H1 (cell line): ENCODE results near the gene FHIT. TPM values are rescaled to one million over a fixed set of nuclear protein-coding genes. Genes with fewer than 3 reads are reported as not detected.

Source experiments
- CTCF ChIA-PET: fragments of 300-600 bp; sonication (Branson Sonifier 250); formaldehyde crosslinking; loops from one replicate; lab custom pipeline; 2021; ENCODE audit not compliant: partially characterized antibody; lab: Charles Lee
- POLR2A ChIA-PET: fragments of 300-600 bp; sonication (Branson Sonifier 250); formaldehyde crosslinking; loops from one replicate; lab custom pipeline; 2021; ENCODE audit warnings: inconsistent platforms; ENCODE audit not compliant: partially characterized antibody; lab: Charles Lee
- DNase-seq, 2 experiments: peaks; one replicate each; pipeline versions ENCODE4 v3.0.0 to v3.0.0-alpha.2; 2010 to 2022; ENCODE audit warnings: low spot score in 2 of 2, low read depth in 1 of 2, mixed read lengths in 1 of 2
- FAIRE-seq: peaks from 2 replicates; lab custom pipeline; 2011; peaks lifted over from hg19 to GRCh38; lab: Jason Lieb, UNC
- H2AFZ ChIP-seq: 2 replicates; pipeline ENCODE4 v1.8.1; 2012; ENCODE audit warnings: low read length, inconsistent platforms
- H2AK5ac ChIP-seq: 2 replicates; pipeline ENCODE4 v1.6.1; 2013; ENCODE audit warnings: low read depth, low read length
- H2BK120ac ChIP-seq: replicated peaks from 2 replicates; pipeline ENCODE3; 2013; ENCODE audit warnings: low read depth, low read length, inconsistent platforms
- H2BK12ac ChIP-seq: 2 replicates; pipeline ENCODE4 v1.6.1; 2013; ENCODE audit warnings: low read depth, low read length
- H2BK15ac ChIP-seq: 2 replicates; pipeline ENCODE4 v1.6.1; 2013; ENCODE audit warnings: low read length
- H2BK20ac ChIP-seq: 2 replicates; pipeline ENCODE4 v1.6.1; 2013; ENCODE audit warnings: low read length
- H2BK5ac ChIP-seq: 2 replicates; pipeline ENCODE4 v1.6.1; 2013; ENCODE audit warnings: low read depth, low read length
- H3K14ac ChIP-seq: 2 replicates; pipeline ENCODE4 v1.6.1; 2013; ENCODE audit warnings: inconsistent platforms; ENCODE audit not compliant: insufficient read length
- H3K18ac ChIP-seq: 2 replicates; pipeline ENCODE4 v1.6.1; 2013; ENCODE audit warnings: low read length; ENCODE audit errors: extremely low read depth
- H3K23ac ChIP-seq: 2 replicates; pipeline ENCODE4 v1.6.1; 2013; ENCODE audit warnings: inconsistent platforms; ENCODE audit not compliant: insufficient read length
- H3K23me2 ChIP-seq: 2 replicates; pipeline ENCODE4 v1.6.1; 2013; ENCODE audit warnings: low read depth, low read length
- H3K27ac ChIP-seq: 2 replicates; pipeline ENCODE4 v1.6.1; 2011; ENCODE audit warnings: low read depth, low read length, inconsistent platforms
- H3K27me3 ChIP-seq, 4 experiments: replicated peaks in 1 of 4; 1 replicate in 1 of 4; 2 replicates in 3 of 4; pipeline versions ENCODE4 v1.6.1 to v1.8.1; 2011 to 2013; ENCODE audit warnings: low read length in 3 of 4, mild to moderate bottlenecking in 3 of 4, inconsistent platforms in 2 of 4, mixed read lengths in 2 of 4, moderate library complexity in 1 of 4; ENCODE audit not compliant: control insufficient read depth in 3 of 4, insufficient read depth in 3 of 4; ENCODE audit errors: extremely low read depth in 1 of 4
- H3K36me3 ChIP-seq, 4 experiments: 2 replicates each; pipeline versions ENCODE4 v1.6.1 to v1.8.1; 2011 to 2013; ENCODE audit warnings: mild to moderate bottlenecking in 4 of 4, low read length in 3 of 4, moderate library complexity in 2 of 4, control low read depth in 1 of 4, inconsistent platforms in 1 of 4; ENCODE audit not compliant: insufficient read depth in 4 of 4, control insufficient read depth in 2 of 4
- H3K4ac ChIP-seq: replicated peaks from 2 replicates; pipeline ENCODE3; 2013; ENCODE audit warnings: low read length, low read depth, mixed read lengths, inconsistent platforms; ENCODE audit not compliant: insufficient read length
- H3K4me1 ChIP-seq, 4 experiments: replicated peaks in 1 of 4; 1 replicate in 1 of 4; 2 replicates in 3 of 4; pipeline versions ENCODE4 v1.6.1 to v1.8.1; 2011 to 2013; ENCODE audit warnings: low read length in 3 of 4, inconsistent platforms in 2 of 4, mixed read lengths in 1 of 4; ENCODE audit not compliant: insufficient read depth in 4 of 4, control insufficient read depth in 3 of 4
- H3K4me2 ChIP-seq, 2 experiments: 2 replicates each; pipeline versions ENCODE4 v1.6.1 to v1.8.1; 2011 to 2013; ENCODE audit warnings: low read depth in 2 of 2, low read length in 2 of 2, control low read depth in 1 of 2, inconsistent platforms in 1 of 2, mild to moderate bottlenecking in 1 of 2; ENCODE audit not compliant: insufficient read depth in 1 of 2
- H3K4me3 ChIP-seq, 4 experiments: fragments of 200-600, 300-600 bp in 1 of 4; sonication (generic), shearing (Covaris generic), sonication (Bioruptor Twin) in 1 of 4; 2 replicates each; pipeline versions ENCODE4 v1.5.1 to v1.8.1; 2011 to 2016; ENCODE audit warnings: low read length in 4 of 4, low read depth in 3 of 4, control low read depth in 2 of 4, inconsistent platforms in 2 of 4, mild to moderate bottlenecking in 2 of 4, mixed read lengths in 1 of 4, moderate library complexity in 1 of 4; ENCODE audit not compliant: insufficient read depth in 2 of 4; ENCODE audit errors: extremely low read depth in 1 of 4
- H3K56ac ChIP-seq: replicated peaks from 2 replicates; pipeline ENCODE3; 2013; ENCODE audit warnings: low read depth, mild to moderate bottlenecking, mixed read lengths, low read length, inconsistent platforms; ENCODE audit not compliant: insufficient read length
- H3K79me1 ChIP-seq: 2 replicates; pipeline ENCODE4 v1.6.1; 2013; ENCODE audit warnings: low read depth, low read length, control low read depth
- H3K79me2 ChIP-seq, 2 experiments: 2 replicates each; pipeline versions ENCODE4 v1.6.1 to v1.8.1; 2012 to 2013; ENCODE audit warnings: low read length in 2 of 2, mild to moderate bottlenecking in 2 of 2, inconsistent platforms in 1 of 2; ENCODE audit not compliant: insufficient read depth in 2 of 2, control insufficient read depth in 1 of 2
- H3K9ac ChIP-seq, 4 experiments: replicated peaks in 1 of 4; 1 replicate in 1 of 4; 2 replicates in 3 of 4; pipeline versions ENCODE4 v1.6.1 to v1.8.1; 2011 to 2013; ENCODE audit warnings: low read depth in 3 of 4, low read length in 3 of 4, control low read depth in 2 of 4, mild to moderate bottlenecking in 2 of 4, moderate library complexity in 2 of 4, inconsistent platforms in 1 of 4; ENCODE audit errors: extremely low read depth in 1 of 4
- H3K9me3 ChIP-seq, 2 experiments: 2 replicates each; pipeline versions ENCODE4 v1.6.1 to v1.8.1; 2012 to 2013; ENCODE audit warnings: mild to moderate bottlenecking in 2 of 2, moderate library complexity in 2 of 2, control low read depth in 1 of 2, inconsistent platforms in 1 of 2, low read depth in 1 of 2, low read length in 1 of 2, mixed read lengths in 1 of 2; ENCODE audit not compliant: insufficient read depth in 2 of 2
- H4K20me1 ChIP-seq, 2 experiments: replicated peaks in 1 of 2; 2 replicates each; pipeline versions ENCODE3 to v1.8.1; 2011 to 2013; ENCODE audit warnings: inconsistent platforms in 2 of 2, low read length in 2 of 2, mild to moderate bottlenecking in 1 of 2; ENCODE audit not compliant: insufficient read depth in 2 of 2, control insufficient read depth in 1 of 2
- H4K5ac ChIP-seq: 2 replicates; pipeline ENCODE4 v1.6.1; 2013; ENCODE audit warnings: low read length, low read depth, mixed read lengths, inconsistent platforms; ENCODE audit not compliant: insufficient read length
- H4K8ac ChIP-seq: 2 replicates; pipeline ENCODE4 v1.8.0; 2013; ENCODE audit warnings: mild to moderate bottlenecking, moderate library complexity, low read length, inconsistent platforms; ENCODE audit not compliant: insufficient read depth; ENCODE audit errors: extremely low read depth
- H4K91ac ChIP-seq: replicated peaks from 2 replicates; pipeline ENCODE3; 2013; ENCODE audit warnings: low read length, mixed read lengths, inconsistent platforms; ENCODE audit not compliant: insufficient read length
- ASH2L ChIP-seq: fragments of 200-600, 300-600 bp; sonication (generic); IDR thresholded peaks from one replicate; pipeline ENCODE4 v1.7.1; 2017; ENCODE audit warnings: low read length
- GTF2F1 ChIP-seq: IDR thresholded peaks from 2 replicates; pipeline ENCODE4 v1.6.1; 2012; ENCODE audit warnings: low read depth, low read length, improper control_type of control experiment, borderline replicate concordance
- POLR2A ChIP-seq, 2 experiments: IDR thresholded peaks; 1 replicate in 1 of 2; 2 replicates in 1 of 2; pipeline ENCODE4 v1.6.1; 2011; ENCODE audit warnings: low read depth in 2 of 2, low read length in 2 of 2, mild to moderate bottlenecking in 2 of 2; ENCODE audit errors: control extremely low read depth in 1 of 2
- POU5F1 ChIP-seq: IDR thresholded peaks from 2 replicates; pipeline ENCODE4 v1.6.1; 2011; ENCODE audit warnings: low read depth, mild to moderate bottlenecking, low read length, moderate library complexity
- RFX5 ChIP-seq: IDR thresholded peaks from 2 replicates; pipeline ENCODE4 v1.6.1; 2011; ENCODE audit warnings: low read depth, low read length, improper control_type of control experiment, borderline replicate concordance
- SAP30 ChIP-seq: fragments of 300-600 bp; sonication (generic); IDR thresholded peaks from 2 replicates; pipeline ENCODE4 v1.7.1; 2012; ENCODE audit warnings: low read length, moderate library complexity, mild to moderate bottlenecking, inconsistent platforms; ENCODE audit not compliant: insufficient read depth, insufficient replicate concordance
- SIX5 ChIP-seq: IDR thresholded peaks from 2 replicates; pipeline ENCODE4 v1.6.1; 2011; ENCODE audit warnings: mild to moderate bottlenecking, low read depth, low read length
- SP1 ChIP-seq: IDR thresholded peaks from 2 replicates; pipeline ENCODE4 v1.6.1; 2011; ENCODE audit warnings: low read depth, low read length
- SP4 ChIP-seq: IDR thresholded peaks from 2 replicates; pipeline ENCODE4 v1.6.1; 2012; ENCODE audit warnings: low read length, inconsistent platforms
- TCF12 ChIP-seq: IDR thresholded peaks from 2 replicates; pipeline ENCODE4 v1.6.1; 2011; ENCODE audit warnings: low read depth, mild to moderate bottlenecking, low read length
- TEAD4 ChIP-seq: IDR thresholded peaks from 2 replicates; pipeline ENCODE4 v1.6.1; 2012; ENCODE audit warnings: low read depth, low read length, inconsistent platforms, mixed read lengths
- WGBS, 2 experiments: shearing (Covaris generic) in 1 of 2; methylation state at CpG; one replicate each; pipeline versions ENCODE4 v1.1.6 to v1.1.7; 2013 to 2015; ENCODE audit warnings: low lambda C conversion rate in 2 of 2, mixed read lengths in 2 of 2, inconsistent platforms in 1 of 2, low coverage in 1 of 2, missing lambda C conversion rate in 1 of 2; ENCODE audit not compliant: insufficient replicate concordance in 2 of 2, insufficient coverage in 1 of 2, insufficient read length in 1 of 2; ENCODE audit errors: extremely low coverage in 1 of 2, missing lambda C conversion rate in 1 of 2; 5-methylcytosine and 5-hydroxymethylcytosine counted together
- polyA plus RNA-seq, 7 experiments: library from polyadenylated mRNA; depleted of rRNA in 3 of 7; stranded (reverse) in 5 of 7; unstranded in 2 of 7; fragments of >200 nt in 5 of 7; fragments of 200-250 nt in 2 of 7; gene quantifications; 1 replicate in 5 of 7; 2 replicates in 1 of 7; 4 replicates in 1 of 7; pipeline versions ENCODE4 v1.2.1 to v1.2.3, GENCODE V29; 2011 to 2013; ENCODE audit warnings: missing spikeins in 2 of 7, mixed read lengths in 2 of 7
- total RNA-seq: library from RNA; stranded (reverse); fragmentation: NEBNext Ultra II Directional; extraction: Animal tissue kit (Norgen Biotek cat#: 25700); gene quantifications from 2 replicates; pipeline ENCODE4 v1.2.1, GENCODE V29; 2021
- TF ChIP-seq, protein P1 (sequence below), 3 experiments: IDR thresholded peaks; 1 replicate in 2 of 3; 2 replicates in 1 of 3; pipeline versions ENCODE4 v1.5.1 to v1.6.1; 2011; ENCODE audit warnings: low read length in 3 of 3, mild to moderate bottlenecking in 3 of 3, inconsistent platforms in 2 of 3, low read depth in 1 of 3, moderate library complexity in 1 of 3; ENCODE audit not compliant: insufficient read depth in 1 of 3; ENCODE audit errors: control extremely low read depth in 1 of 3

Gene FHIT
- total and polyA plus RNA-seq, 2 of the 8 experiments (the other 6 are each of a cell fraction or from before 2014, with no cell fraction given): 1.2 to 3.2 TPM

DNA sequence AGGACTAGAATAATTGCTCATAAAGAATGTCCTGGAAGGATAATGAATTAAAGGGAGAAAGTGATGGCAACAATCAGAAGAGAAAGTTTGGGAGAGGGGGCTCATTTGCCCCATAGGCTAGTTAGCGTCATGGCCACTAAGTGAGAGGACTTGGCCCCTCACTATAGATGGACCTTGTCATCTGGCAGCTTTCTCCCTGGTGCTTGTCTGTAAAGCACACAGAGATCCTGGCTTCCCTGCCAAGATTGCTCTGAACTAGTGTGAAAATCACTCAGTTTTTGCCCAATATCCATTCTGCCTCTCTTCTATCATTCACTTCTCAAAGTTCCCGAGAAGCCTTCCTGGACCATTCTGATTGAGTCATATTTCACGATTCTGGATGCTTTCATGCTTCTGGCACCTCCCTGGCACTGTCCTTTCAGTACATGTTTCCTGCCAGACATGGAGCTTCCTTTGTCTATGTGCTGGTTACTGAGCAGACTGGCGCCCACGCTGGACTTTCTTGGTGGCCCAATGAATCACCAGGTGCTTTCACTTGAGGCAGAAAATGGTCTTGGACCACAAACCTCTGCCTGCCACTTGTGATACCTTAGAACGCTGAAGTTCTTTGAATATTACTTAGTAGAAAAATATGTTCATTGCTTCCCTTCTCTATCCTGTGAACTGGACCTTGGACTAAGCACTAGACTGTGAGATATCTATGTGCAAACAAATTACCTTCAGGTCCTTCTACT lies 1491.8 kb downstream of the FHIT start:
- DNase-seq: no peak
- ChIA-PET CTCF (no interaction called here), POLR2A (interaction anchor here (1.6 kb wide), 1 partner anchor 14 kb away, joined by 4 read pairs; no protein-coding TSS in a partner anchor)
- Histone ChIP-seq H3K4me1 (peaks cover 0 to 5% (median 0%) of the 10 kb centered on the region in 4 experiments; a peak in 1 of 7 replicates), H2BK20ac (no peak overlapping the region), H3K79me1 (no peaks in the 10 kb centered on the region), H2BK15ac (no peak overlapping the region), H2BK5ac (no peak overlapping the region), H2AK5ac (no peak overlapping the region), H2BK12ac (no peak overlapping the region), H3K27me3 (peaks cover 0 to 2% (median 0%) of the 10 kb centered on the region in 4 experiments; a peak in 2 of 7 replicates), H4K8ac (no peak overlapping the region), H3K9ac (no peak overlapping the region), H3K4me2 (no peak overlapping the region), H3K27ac (no peak overlapping the region), H3K23ac (no peak overlapping the region), H3K36me3 (no peaks in the 10 kb centered on the region), H2BK120ac (no peak overlapping the region), H3K18ac (no peak overlapping the region), H3K4me3 (no peak overlapping the region), H3K23me2 (no peaks in the 10 kb centered on the region), H3K56ac (no peak overlapping the region), H3K4ac (no peak overlapping the region), H4K20me1 (no peaks in the 10 kb centered on the region), H3K14ac (no peak overlapping the region), H4K5ac (no peak overlapping the region), H4K91ac (no peak overlapping the region), H2AFZ (no peak overlapping the region), H3K79me2 (no peaks in the 10 kb centered on the region), H3K9me3 (no peaks in the 10 kb centered on the region)
- WGBS, 2 experiments: 96% methylated on average over 6 of the region's 6 CpGs; no CpG with 5 or more reads in 1 of the 2 experiments
- no peak for FAIRE-seq
- TF ChIP-seq TEAD4 (no peak), POU5F1 (no peak), SP1 (no peak), ASH2L (no peak), TCF12 (no peak), SP4 (no peak), GTF2F1 (no peak), SAP30 (no peak), POLR2A (IDR thresholded peaks at IDR 0.05; ENCODE audit: control extremely low read depth in 1 of 2, low read depth in 2 of 2, low read length in 2 of 2) (no peak), SIX5 (no peak), RFX5 (no peak)
- TF ChIP-seq, protein P1, sequence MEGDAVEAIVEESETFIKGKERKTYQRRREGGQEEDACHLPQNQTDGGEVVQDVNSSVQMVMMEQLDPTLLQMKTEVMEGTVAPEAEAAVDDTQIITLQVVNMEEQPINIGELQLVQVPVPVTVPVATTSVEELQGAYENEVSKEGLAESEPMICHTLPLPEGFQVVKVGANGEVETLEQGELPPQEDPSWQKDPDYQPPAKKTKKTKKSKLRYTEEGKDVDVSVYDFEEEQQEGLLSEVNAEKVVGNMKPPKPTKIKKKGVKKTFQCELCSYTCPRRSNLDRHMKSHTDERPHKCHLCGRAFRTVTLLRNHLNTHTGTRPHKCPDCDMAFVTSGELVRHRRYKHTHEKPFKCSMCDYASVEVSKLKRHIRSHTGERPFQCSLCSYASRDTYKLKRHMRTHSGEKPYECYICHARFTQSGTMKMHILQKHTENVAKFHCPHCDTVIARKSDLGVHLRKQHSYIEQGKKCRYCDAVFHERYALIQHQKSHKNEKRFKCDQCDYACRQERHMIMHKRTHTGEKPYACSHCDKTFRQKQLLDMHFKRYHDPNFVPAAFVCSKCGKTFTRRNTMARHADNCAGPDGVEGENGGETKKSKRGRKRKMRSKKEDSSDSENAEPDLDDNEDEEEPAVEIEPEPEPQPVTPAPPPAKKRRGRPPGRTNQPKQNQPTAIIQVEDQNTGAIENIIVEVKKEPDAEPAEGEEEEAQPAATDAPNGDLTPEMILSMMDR (IDR thresholded peaks at IDR 0.05; ENCODE audit: control extremely low read depth in 1 of 3, insufficient read depth in 1 of 3, low read depth in 1 of 3, low read length in 3 of 3): no peak
